Measurements from ENCODE around the gene PRR14L. TPM values are rescaled to one million over a fixed set of nuclear protein-coding genes. Genes with fewer than 3 reads are reported as not detected.
A peak's percentile ranks its signal among the peaks of the same experiment; 100 is the strongest.
"Not testable (repeated sequence)": the region's sequence is repeated elsewhere in the genome, so short reads cannot be mapped to it uniquely, and the experiment has no call there.

PRR14L gene
- total RNA-seq, 4 donors from 2014 or later, result 18.7 to 38.8 (median 29.4) TPM

DNA sequence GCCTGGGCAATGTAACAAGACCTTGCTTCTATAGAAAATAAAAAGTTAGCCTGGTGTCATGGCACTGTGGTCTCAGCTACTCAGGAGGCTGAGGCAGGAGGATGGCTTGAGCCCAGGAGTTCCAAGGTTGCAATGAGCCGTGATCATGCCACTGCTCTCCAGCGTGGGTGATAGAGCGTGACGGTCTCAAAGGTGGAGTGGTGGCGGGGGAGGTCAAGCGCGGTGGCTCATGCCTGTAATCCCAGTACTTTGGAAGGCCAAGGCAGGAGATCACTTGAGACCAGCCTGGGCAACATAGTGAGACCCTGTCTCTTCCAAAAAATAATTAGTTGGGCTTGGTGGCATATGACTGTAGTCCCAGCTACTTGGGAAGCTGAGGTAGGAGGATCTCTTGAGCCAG lies 71.2 kb downstream of the PRR14L start:
- 77 to 80% methylated on average over 7 of the region's 7 CpGs for WGBS, 2 donors
- TF ChIP-seq, protein P1, sequence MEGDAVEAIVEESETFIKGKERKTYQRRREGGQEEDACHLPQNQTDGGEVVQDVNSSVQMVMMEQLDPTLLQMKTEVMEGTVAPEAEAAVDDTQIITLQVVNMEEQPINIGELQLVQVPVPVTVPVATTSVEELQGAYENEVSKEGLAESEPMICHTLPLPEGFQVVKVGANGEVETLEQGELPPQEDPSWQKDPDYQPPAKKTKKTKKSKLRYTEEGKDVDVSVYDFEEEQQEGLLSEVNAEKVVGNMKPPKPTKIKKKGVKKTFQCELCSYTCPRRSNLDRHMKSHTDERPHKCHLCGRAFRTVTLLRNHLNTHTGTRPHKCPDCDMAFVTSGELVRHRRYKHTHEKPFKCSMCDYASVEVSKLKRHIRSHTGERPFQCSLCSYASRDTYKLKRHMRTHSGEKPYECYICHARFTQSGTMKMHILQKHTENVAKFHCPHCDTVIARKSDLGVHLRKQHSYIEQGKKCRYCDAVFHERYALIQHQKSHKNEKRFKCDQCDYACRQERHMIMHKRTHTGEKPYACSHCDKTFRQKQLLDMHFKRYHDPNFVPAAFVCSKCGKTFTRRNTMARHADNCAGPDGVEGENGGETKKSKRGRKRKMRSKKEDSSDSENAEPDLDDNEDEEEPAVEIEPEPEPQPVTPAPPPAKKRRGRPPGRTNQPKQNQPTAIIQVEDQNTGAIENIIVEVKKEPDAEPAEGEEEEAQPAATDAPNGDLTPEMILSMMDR (IDR thresholded peaks at IDR 0.05), result no peak
- TF ChIP-seq POLR2A (IDR thresholded peaks at IDR 0.05), result no peak
- Histone ChIP-seq H3K4me3 (replicated peaks in 1 of 3) (no peak overlapping the region), H3K36me3 (peaks cover 8% of the 10 kb centered on the region in 2 donors), H3K27me3 (no peaks in the 10 kb centered on the region), H3K27ac (no peak overlapping the region), H3K4me1 (peaks cover 0 to 5% of the 10 kb centered on the region in 2 donors), H3K9me3 (no peaks in the 10 kb centered on the region)
- DNase-seq, result peak in 1 of 2 donors; percentile 6
- intact Hi-C loops (cut with DNase I), result no loop called here

- intact Hi-C loops (cut with DNase I), result no loop called here
- Histone ChIP-seq H3K4me1 (peaks cover 0 to 5% of the 10 kb centered on the region in 2 donors), H3K9me3 (no peaks in the 10 kb centered on the region), H3K27me3 (no peaks in the 10 kb centered on the region), H3K36me3 (no peaks in the 10 kb centered on the region), H3K4me3 (replicated peaks in 1 of 3) (peak overlapping the region in 2 of 3 donors; percentile 14 to 18), H3K27ac (peak overlapping the region in 2 of 3 donors; percentile 15 to 34)
- DNase-seq, result peak; percentile 95 to 96
- 3 to 10% methylated on average over 11 to 25 of the region's 25 CpGs for WGBS, 2 donors
- TF ChIP-seq, protein P1 (IDR thresholded peaks at IDR 0.05), result no peak
- peak in 1 of 2 donors; percentile 47 for TF ChIP-seq POLR2A (IDR thresholded peaks at IDR 0.05)
Observed at GRCh38 chr22:31676700-31677099, 73.2 kb downstream of the PRR14L start.

- H3K4me3 ChIP-seq (replicated peaks in 1 of 3); H3K27ac ChIP-seq; H3K4me1 ChIP-seq; intact Hi-C loops (cut with DNase I); H3K9me3 ChIP-seq; H3K36me3 ChIP-seq; H3K27me3 ChIP-seq; DNase-seq: not testable (repeated sequence)
- WGBS, 2 donors, result 79 to 93% methylated on average over 5 of the region's 5 CpGs
Observed at GRCh38 chr22:31674219-31674618, 75.7 kb downstream of the PRR14L start.

DNA sequence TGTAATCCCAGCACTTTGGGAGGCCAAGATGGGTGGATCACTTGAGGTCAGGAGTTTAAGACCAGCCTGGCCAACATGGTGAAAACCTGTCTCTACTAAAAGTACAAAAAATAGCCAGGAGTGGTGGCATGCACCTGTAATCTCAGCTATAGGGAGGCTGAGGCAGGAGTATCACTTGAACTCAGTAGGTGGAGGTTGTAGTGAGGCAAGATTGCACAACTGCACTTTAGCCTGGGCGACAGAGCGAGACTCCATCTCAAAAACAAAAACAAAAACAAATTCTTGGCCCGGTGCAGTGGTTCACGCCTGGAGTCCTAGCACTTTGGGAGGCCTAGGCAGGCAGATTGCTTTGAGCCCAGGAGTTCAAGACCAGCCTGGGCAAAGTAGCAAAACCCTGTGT lies 81.1 kb downstream of the PRR14L start:
- 85 to 90% methylated on average over 4 of the region's 4 CpGs for WGBS, 2 donors
- H3K4me3 ChIP-seq (replicated peaks in 1 of 3); H3K4me1 ChIP-seq; H3K9me3 ChIP-seq; H3K27ac ChIP-seq; DNase-seq; H3K36me3 ChIP-seq; H3K27me3 ChIP-seq: not testable (repeated sequence)
- intact Hi-C loops (cut with DNase I), result loop anchor here (5.0 to 10.0 kb wide), 4 partner anchors 86 to 324 kb away; partner anchors contain the start of genes DEPDC5, PATZ1, PRR14L and YWHAH

- peak overlapping the region in 1 of 3 donors; percentile 88 for H3K4me3 ChIP-seq (replicated peaks in 1 of 3)
- H3K36me3 ChIP-seq, result no peaks in the 10 kb centered on the region
- H3K9me3 ChIP-seq, result no peaks in the 10 kb centered on the region
- peaks cover 11 to 13% of the 10 kb centered on the region in 2 donors for H3K4me1 ChIP-seq
- no peak for DNase-seq
- H3K27me3 ChIP-seq, result no peaks in the 10 kb centered on the region
- WGBS, 2 donors, result 69 to 75% methylated on average over 8 of the region's 8 CpGs
- intact Hi-C loops (cut with DNase I), result loop anchor here (10.0 kb wide), 3 partner anchors 92 to 318 kb away; partner anchors contain the start of genes DEPDC5, PATZ1, PRR14L and YWHAH
- TF ChIP-seq, protein P1 (IDR thresholded peaks at IDR 0.05), result no peak
- TF ChIP-seq POLR2A (IDR thresholded peaks at IDR 0.05), result no peak
- peak overlapping the region in 2 of 3 donors; percentile 24 to 39 for H3K27ac ChIP-seq
Observed at GRCh38 chr22:31662668-31663037, 87.3 kb downstream of the PRR14L start.

DNA sequence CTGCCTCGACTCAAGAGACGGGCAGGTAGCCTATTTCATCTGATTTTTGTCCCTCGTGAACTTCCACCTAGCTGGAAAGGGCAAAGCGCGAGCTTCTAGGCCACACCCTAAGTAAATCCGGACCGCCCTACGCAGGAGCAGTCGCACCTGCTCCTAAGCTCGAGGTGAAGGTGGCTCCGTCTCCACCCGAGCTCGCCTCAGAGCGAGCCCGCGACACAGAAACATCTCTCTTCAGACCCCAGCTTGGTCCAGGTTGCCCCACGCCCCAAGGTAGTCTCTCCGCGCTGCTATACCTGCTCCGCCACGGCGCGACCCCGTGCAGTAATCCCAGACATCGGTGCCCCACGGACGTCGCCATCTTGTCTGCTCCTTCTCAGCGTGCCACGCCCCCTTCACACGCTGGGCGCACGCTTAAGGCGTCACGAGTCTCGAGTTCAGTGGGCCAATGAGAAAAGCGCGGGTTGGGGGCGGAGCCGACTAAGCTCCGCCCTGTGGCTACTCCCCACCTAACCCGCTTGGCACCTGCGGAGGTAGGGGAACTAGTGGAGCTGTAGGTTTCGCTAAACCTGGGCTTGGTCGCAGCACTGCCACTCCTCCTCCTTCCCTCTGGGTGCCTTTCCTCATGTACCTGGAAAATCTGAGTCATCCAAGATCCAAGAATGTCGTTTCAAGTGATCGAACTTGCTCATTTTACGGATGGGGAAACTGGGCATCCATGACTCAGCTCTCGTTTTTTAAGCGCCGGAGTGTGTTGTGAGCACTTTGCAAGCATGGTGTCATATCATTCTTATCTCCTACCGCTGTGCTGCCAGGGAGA lies 87.9 kb downstream of the PRR14L start, which contains the start of gene PISD:
Gene PISD (minus strand): TSS at position 365 of the 817 bp plus-strand sequence. CDS start 7 bp downstream, at position 358.
- 7 to 8% methylated on average over 37 to 38 of the region's 52 CpGs for WGBS, 2 donors
- intact Hi-C loops (cut with DNase I), result loop anchor here (10.0 kb wide), 3 partner anchors 93 to 317 kb away; partner anchors contain the start of genes DEPDC5, PATZ1, PRR14L and YWHAH
- peak; percentile 96 to 97 for DNase-seq

GRCh38 chr22:31660860-31661341 lies 89.0 kb downstream of the PRR14L start:
- not testable (repeated sequence) for H3K9me3 ChIP-seq, H3K36me3 ChIP-seq, H3K27me3 ChIP-seq, DNase-seq
- Histone ChIP-seq H3K4me3 (replicated peaks in 1 of 3) (peak overlapping the region; percentile 38 to 88 (median 78)), H3K27ac (peak overlapping the region in 2 of 3 donors; percentile 2 to 39), H3K4me1 (peaks cover 11 to 13% of the 10 kb centered on the region in 2 donors)
- intact Hi-C loops (cut with DNase I), result loop anchor here (10.0 kb wide), 3 partner anchors 94 to 316 kb away; partner anchors contain the start of genes DEPDC5, PATZ1, PRR14L and YWHAH
- WGBS, 2 donors, result 64 to 69% methylated on average over 10 of the region's 10 CpGs

More for the DNA sequence above, 87.9 kb downstream of the PRR14L start, which contains the start of gene PISD:
- TF ChIP-seq, protein P1 (IDR thresholded peaks at IDR 0.05), result peak in 1 of 6 experiments; percentile 8
- peak in 1 of 2 donors; percentile 85 for TF ChIP-seq POLR2A (IDR thresholded peaks at IDR 0.05)
- Histone ChIP-seq H3K36me3 (no peaks in the 10 kb centered on the region), H3K27me3 (no peaks in the 10 kb centered on the region), H3K4me3 (replicated peaks in 1 of 3) (peak within 1 kb of the TSS; percentile 38 to 88 (median 78)), H3K4me1 (peaks cover 11 to 13% of the 10 kb centered on the region in 2 donors), H3K9me3 (no peaks in the 10 kb centered on the region), H3K27ac (peak within 1 kb of the TSS in 2 of 3 donors; percentile 24 to 39)
